ENCODE measurements around the gene NANOS1.

NANOS1 gene

DNA sequence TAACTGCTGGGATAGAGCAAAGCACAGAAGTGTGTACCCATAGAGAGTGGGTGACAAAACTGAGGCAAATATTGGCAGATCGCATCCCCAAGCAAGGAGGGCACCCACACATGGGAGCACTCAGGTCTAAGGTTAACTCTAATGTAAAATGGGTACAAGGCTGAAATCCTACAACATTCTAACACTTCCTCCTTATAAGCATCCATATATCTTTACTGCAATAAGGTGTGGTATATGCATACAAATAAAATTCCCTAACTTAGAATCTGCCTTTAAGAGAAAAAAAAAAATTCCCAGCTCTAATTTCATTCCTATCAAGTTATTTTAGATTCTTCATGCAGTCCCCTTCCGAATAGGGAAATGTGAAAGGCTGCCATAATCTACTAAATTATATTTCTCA is 32.4 kb downstream of the NANOS1 start:
- DNase-seq: no peak

DNA sequence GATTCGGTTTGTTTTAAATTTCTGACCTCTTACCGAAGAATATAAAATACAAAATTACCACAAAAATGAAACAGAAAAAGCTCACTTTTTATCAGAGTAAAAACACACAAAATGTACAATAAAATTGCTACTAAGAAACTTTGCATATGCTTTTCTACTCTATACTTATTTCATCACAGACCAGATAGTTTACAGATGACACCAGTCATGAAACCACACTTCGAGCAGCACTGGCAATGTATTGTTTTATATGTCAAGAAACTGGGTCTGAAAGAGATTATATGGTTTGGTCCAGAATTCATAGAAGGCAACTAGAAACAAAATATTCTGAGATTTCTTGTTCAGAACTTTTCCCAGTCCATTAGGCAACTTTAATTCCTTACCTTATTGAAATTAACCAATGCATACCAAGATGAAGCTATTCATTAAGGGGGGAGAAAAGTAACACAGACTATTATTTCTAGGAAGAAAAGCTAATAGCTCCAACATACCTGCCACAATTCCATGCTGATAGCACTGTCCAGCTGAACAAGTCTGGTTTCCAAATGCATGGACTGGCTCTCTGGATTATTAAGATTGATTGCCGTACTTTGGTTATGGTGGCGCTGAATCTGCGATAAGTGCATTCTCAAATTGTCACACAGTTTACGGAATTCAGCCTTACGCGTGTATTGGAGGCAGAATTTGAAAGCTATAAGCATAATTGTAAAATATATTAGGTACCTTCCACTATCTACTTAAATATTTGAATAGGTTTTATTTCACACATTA is 41.1 kb downstream of the NANOS1 start:
- no peak for DNase-seq

DNA sequence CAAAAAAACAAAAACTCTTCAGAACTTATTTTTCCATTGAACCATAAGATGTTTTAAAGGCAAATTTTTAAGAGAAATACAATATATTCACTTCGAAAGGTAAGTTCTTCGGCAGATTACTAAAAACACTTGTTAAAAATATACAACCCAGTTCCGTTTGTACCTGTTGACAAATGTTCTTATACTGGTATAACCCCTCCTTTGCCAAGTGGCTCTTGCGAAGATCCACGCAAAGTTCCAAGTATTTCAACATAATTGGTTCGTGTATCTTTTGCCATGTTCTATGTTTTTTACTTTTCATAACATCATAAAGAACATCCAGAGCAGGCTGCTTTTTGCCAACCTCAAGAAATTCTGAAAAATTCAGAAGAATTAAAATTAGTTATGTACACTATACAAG is 44.1 kb downstream of the NANOS1 start:
- DNase-seq: no peak

DNA sequence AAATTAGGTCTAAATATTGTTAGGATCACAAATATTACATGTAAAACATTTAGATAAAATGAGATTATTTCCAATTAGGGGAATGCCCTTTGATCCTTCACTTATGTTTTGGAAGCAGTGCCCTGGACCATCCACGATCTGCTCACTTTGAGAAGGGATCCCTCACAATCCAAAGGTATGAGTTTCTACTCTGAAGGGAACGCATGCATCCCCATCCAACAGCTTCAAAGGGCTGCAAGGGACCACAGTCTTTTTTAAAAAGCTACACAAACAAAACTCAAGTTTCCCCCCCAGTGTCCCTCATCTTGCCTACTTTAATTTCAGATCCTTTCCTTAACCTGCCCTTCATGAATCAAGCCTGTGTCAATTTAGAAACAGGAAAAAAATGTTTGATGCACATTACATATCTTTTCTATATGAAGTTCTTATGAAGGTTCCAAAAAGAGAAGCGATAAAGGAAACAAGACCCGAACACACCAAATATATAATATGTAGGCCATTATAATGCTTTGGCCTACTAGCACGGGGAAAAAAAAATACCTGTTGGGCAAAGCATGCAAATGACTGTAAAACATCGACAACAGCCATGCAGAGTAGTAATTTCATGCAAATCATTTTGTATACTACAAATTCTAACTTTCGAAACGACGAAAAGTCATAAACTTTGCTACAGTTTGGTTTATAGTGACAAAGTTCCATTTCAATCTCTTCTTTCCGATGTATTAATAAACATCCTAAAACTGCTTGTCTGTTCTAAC is 49.1 kb downstream of the NANOS1 start:
- peak; percentile 13 to 42 for DNase-seq

DNA sequence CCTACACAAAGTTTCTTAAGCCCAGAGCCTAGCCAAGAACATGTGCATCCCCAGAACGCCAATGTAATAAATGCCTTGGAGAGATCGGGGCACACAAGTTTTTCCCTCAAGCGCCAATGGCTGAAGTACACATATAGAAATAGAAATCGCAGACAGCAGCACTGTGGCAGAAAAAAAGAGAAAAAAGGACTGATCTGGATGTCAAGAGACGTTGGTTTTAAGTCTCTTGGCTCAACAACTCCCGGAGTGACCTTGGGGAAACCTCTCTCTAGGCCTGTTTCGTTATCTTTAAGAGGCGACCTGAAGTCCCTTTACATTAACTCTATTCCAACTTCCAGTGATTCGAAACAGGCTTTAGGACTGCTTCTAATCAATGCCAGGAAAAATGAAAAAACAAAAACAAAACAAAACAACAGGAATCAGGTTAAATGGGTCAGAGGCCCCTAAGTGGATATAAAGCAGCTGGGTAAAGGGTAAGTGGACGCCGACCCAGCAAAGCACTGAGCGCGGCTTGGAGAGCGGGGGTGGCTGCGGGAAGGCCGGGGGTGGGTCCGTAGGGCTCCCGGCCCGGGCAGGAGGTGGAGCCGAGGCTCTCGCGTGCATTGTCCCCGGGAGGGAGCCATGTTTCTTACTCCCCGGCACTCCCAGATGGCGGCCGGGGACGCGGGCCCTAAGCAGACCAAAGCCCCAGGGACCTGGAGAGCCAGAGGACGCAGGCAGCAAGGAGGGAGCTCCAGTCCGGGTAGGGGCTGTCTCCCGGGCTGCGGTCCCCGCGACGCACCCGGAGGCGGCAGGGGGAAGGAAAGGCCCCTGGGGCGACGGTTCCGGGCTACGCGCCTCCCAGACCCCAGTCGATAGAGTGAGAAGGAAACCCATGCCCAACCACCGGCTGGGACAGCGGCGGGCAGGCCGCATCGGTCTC is 50.3 kb downstream of the NANOS1 start:
- peak in 1 of 2 experiments; percentile 57 for DNase-seq

DNA sequence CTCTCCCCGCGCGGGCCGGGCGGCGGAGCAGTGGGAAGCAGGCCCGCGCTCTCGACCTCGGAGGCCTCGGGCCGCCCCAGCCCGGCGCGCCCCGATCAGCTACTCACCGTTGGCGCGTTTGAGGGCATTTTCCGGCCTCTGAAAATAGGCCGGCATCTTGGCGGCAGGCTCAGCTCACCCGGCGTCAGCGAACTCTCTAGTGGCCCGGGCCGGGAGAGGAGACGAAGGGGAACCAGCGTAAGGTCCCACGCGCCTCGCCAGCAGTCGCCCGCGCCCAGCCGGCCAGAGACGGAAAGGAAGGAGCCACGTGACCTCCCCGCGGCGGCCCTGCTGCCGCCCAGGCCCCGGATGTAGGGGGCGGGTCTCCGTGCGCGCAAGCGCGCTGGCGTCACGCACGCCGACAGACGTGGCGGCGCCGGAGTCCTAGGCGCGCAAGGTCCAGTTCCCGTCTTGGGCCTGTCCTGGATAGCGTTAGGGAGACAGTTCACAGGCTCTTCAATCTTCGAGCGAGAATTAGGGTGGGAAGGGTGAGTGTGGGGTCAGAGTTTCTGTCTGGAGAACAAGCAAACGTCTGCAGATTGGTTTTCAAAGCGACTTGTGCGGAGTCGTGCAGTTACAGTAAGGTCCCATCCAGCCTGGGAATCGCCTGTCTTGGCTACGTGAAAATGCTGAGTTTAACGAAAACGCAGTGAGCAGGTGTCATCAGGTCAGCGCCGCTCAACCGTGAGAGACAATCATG is 51.2 kb downstream of the NANOS1 start, which contains the start of gene EIF3A:
Gene EIF3A (minus strand): TSS at position 297 of the 739 bp plus-strand sequence. CDS start 141 bp downstream, at position 156.
- DNase-seq: peak; percentile 62 to 88
